Anterior cingulate cortex (tissue), 58 donors: ENCODE data around the gene ANK2.
"Not testable (repeated sequence)": the region's sequence is repeated elsewhere in the genome, so short reads cannot be mapped to it uniquely, and the experiment has no call there.

Source experiments
- DNase-seq, 58 donors: peaks; one replicate each; lab custom pipeline; 2025; lab: John Stamatoyannopoulos, UW

Gene ANK2

GRCh38 chr4:113050837-113051236 is 1.4 kb downstream of the ANK2 start:
- DNase-seq: no peak

- no peak for DNase-seq
These were observed 1.9 kb downstream of the ANK2 start for GRCh38 chr4:113051361-113051760.

GRCh38 chr4:113052379-113052951 is 3.0 kb downstream of the ANK2 start:
- peak in 21 of 58 donors; percentile 0 to 40 (median 10) for DNase-seq

GRCh38 chr4:113053883-113054282 is 4.4 kb downstream of the ANK2 start:
- no peak for DNase-seq

- no peak for DNase-seq
These were observed 6.9 kb downstream of the ANK2 start for GRCh38 chr4:113056318-113056717.

GRCh38 chr4:113057891-113058290 is 8.4 kb downstream of the ANK2 start:
- DNase-seq: no peak

GRCh38 chr4:113059449-113060182 is 10.2 kb downstream of the ANK2 start:
- no peak for DNase-seq

- DNase-seq: no peak
These were observed 11.4 kb downstream of the ANK2 start for GRCh38 chr4:113060853-113061252.

- no peak for DNase-seq
These were observed 14.8 kb downstream of the ANK2 start for GRCh38 chr4:113064244-113064643.

GRCh38 chr4:113065629-113066028 is 16.2 kb downstream of the ANK2 start:
- DNase-seq: no peak

- not testable (repeated sequence) for DNase-seq
These were observed 19.3 kb downstream of the ANK2 start for GRCh38 chr4:113068771-113069170.

GRCh38 chr4:113069212-113069892 is 19.9 kb downstream of the ANK2 start:
- DNase-seq: no peak

GRCh38 chr4:113070755-113071154 is 21.3 kb downstream of the ANK2 start:
- no peak for DNase-seq

GRCh38 chr4:113071274-113071673 is 21.8 kb downstream of the ANK2 start:
- no peak for DNase-seq

- DNase-seq: no peak
These were observed 22.4 kb downstream of the ANK2 start for GRCh38 chr4:113071805-113072204.

- no peak for DNase-seq
These were observed 24.1 kb downstream of the ANK2 start for GRCh38 chr4:113073451-113074005.

- DNase-seq: peak in 17 of 58 donors; percentile 8 to 53 (median 25)
These were observed 28.1 kb downstream of the ANK2 start for GRCh38 chr4:113077575-113077974.

GRCh38 chr4:113078066-113078465 is 28.6 kb downstream of the ANK2 start:
- no peak for DNase-seq

- peak in 11 of 58 donors; percentile 16 to 51 (median 29) for DNase-seq
These were observed 30.6 kb downstream of the ANK2 start for GRCh38 chr4:113080050-113080449.

- no peak for DNase-seq
These were observed 31.2 kb downstream of the ANK2 start for GRCh38 chr4:113080624-113081023.

- no peak for DNase-seq
These were observed 33.9 kb downstream of the ANK2 start for GRCh38 chr4:113083346-113083745.
